H1 (cell line): Measurements from ENCODE around the gene MYH7B.

Experiments
- CEBPB ChIP-seq: IDR thresholded peaks from 2 replicates; pipeline ENCODE4 v1.6.1; 2012; ENCODE audit warnings: low read depth, low read length
- CTCF ChIP-seq, 3 experiments: IDR thresholded peaks; 1 replicate in 2 of 3; 2 replicates in 1 of 3; pipeline versions ENCODE4 v1.5.1 to v1.6.1; 2011; ENCODE audit warnings: low read length in 3 of 3, mild to moderate bottlenecking in 3 of 3, inconsistent platforms in 2 of 3, low read depth in 1 of 3, moderate library complexity in 1 of 3; ENCODE audit not compliant: insufficient read depth in 1 of 3; ENCODE audit errors: control extremely low read depth in 1 of 3
- EGR1 ChIP-seq: IDR thresholded peaks from 2 replicates; pipeline ENCODE4 v1.6.1; 2011; ENCODE audit warnings: low read depth, low read length, borderline replicate concordance
- EZH2 ChIP-seq: fragments of 200-600 bp; sonication (generic); IDR thresholded peaks from 2 replicates; pipeline ENCODE4 v1.7.1; 2012; ENCODE audit warnings: low read depth, mild to moderate bottlenecking, moderate library complexity, low read length, inconsistent platforms; ENCODE audit not compliant: severe bottlenecking
- RXRA ChIP-seq: IDR thresholded peaks from 2 replicates; pipeline ENCODE4 v1.6.1; 2011; ENCODE audit warnings: low read depth, mild to moderate bottlenecking, low read length, moderate library complexity; ENCODE audit not compliant: insufficient read depth
- SP2 ChIP-seq: IDR thresholded peaks from 2 replicates; pipeline ENCODE4 v1.6.1; 2012; ENCODE audit warnings: mild to moderate bottlenecking, low read length, inconsistent platforms

GRCh38 chr20:34947336-34947735 is 8.3 kb upstream of the MYH7B start:
- no peak for TF ChIP-seq CTCF (IDR thresholded peaks at IDR 0.05; ENCODE audit: control extremely low read depth in 1 of 3, insufficient read depth in 1 of 3, low read depth in 1 of 3, low read length in 3 of 3)
- TF ChIP-seq SP2: no peak
- no peak for TF ChIP-seq CEBPB
- TF ChIP-seq EZH2: no peak
- TF ChIP-seq EGR1: no peak
- no peak for TF ChIP-seq RXRA
